ENCODE results near the gene OR2T2.

DNA sequence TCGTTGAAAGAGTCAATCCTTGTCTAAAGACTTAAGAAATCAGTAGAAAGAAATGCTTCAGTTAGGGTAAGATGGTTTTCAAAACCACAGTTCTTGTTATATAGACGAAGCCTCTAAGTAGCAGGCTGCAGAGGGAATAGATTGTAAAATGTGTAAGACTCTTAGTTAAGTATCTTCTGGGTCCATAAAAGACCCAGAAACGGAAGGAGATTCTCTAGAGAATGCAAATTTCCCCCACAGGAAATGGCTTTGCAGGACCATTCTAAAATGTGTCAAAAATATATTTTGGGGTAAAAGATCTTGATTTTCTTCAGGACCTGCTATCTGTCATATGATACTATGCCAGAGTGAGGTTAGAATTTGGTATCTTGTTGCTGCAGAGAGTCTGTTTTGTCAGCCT is 29.2 kb upstream of the OR2T2 start:
- TF ChIP-seq, protein P1, sequence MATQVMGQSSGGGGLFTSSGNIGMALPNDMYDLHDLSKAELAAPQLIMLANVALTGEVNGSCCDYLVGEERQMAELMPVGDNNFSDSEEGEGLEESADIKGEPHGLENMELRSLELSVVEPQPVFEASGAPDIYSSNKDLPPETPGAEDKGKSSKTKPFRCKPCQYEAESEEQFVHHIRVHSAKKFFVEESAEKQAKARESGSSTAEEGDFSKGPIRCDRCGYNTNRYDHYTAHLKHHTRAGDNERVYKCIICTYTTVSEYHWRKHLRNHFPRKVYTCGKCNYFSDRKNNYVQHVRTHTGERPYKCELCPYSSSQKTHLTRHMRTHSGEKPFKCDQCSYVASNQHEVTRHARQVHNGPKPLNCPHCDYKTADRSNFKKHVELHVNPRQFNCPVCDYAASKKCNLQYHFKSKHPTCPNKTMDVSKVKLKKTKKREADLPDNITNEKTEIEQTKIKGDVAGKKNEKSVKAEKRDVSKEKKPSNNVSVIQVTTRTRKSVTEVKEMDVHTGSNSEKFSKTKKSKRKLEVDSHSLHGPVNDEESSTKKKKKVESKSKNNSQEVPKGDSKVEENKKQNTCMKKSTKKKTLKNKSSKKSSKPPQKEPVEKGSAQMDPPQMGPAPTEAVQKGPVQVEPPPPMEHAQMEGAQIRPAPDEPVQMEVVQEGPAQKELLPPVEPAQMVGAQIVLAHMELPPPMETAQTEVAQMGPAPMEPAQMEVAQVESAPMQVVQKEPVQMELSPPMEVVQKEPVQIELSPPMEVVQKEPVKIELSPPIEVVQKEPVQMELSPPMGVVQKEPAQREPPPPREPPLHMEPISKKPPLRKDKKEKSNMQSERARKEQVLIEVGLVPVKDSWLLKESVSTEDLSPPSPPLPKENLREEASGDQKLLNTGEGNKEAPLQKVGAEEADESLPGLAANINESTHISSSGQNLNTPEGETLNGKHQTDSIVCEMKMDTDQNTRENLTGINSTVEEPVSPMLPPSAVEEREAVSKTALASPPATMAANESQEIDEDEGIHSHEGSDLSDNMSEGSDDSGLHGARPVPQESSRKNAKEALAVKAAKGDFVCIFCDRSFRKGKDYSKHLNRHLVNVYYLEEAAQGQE (IDR thresholded peaks at IDR 0.05; ENCODE audit: unreplicated experiment) = no peak
- TF ChIP-seq JUNB (IDR thresholded peaks at IDR 0.05; ENCODE audit: unreplicated experiment) = no peak
- no peak for TF ChIP-seq CTCF (conservative IDR thresholded peaks at IDR 0.05; ENCODE audit: low read depth in 2 of 2)
- TF ChIP-seq EZH2 (IDR thresholded peaks at IDR 0.05; ENCODE audit: low read depth, unreplicated experiment) = no peak
- no peak for TF ChIP-seq POLR2AphosphoS5 (IDR thresholded peaks at IDR 0.05; ENCODE audit: low read depth)
- TF ChIP-seq CREB1 (CRISPR knock-in tag; IDR thresholded peaks at IDR 0.05; ENCODE audit: low read depth) = no peak
- TF ChIP-seq EZH2phosphoT487 (IDR thresholded peaks at IDR 0.05; ENCODE audit: unreplicated experiment) = no peak
- TF ChIP-seq ZNF114 (CRISPR knock-in tag; IDR thresholded peaks at IDR 0.05) = no peak
- TF ChIP-seq ZNF331 (CRISPR knock-in tag; IDR thresholded peaks at IDR 0.05; ENCODE audit: low read depth) = no peak
- TF ChIP-seq, protein P2, sequence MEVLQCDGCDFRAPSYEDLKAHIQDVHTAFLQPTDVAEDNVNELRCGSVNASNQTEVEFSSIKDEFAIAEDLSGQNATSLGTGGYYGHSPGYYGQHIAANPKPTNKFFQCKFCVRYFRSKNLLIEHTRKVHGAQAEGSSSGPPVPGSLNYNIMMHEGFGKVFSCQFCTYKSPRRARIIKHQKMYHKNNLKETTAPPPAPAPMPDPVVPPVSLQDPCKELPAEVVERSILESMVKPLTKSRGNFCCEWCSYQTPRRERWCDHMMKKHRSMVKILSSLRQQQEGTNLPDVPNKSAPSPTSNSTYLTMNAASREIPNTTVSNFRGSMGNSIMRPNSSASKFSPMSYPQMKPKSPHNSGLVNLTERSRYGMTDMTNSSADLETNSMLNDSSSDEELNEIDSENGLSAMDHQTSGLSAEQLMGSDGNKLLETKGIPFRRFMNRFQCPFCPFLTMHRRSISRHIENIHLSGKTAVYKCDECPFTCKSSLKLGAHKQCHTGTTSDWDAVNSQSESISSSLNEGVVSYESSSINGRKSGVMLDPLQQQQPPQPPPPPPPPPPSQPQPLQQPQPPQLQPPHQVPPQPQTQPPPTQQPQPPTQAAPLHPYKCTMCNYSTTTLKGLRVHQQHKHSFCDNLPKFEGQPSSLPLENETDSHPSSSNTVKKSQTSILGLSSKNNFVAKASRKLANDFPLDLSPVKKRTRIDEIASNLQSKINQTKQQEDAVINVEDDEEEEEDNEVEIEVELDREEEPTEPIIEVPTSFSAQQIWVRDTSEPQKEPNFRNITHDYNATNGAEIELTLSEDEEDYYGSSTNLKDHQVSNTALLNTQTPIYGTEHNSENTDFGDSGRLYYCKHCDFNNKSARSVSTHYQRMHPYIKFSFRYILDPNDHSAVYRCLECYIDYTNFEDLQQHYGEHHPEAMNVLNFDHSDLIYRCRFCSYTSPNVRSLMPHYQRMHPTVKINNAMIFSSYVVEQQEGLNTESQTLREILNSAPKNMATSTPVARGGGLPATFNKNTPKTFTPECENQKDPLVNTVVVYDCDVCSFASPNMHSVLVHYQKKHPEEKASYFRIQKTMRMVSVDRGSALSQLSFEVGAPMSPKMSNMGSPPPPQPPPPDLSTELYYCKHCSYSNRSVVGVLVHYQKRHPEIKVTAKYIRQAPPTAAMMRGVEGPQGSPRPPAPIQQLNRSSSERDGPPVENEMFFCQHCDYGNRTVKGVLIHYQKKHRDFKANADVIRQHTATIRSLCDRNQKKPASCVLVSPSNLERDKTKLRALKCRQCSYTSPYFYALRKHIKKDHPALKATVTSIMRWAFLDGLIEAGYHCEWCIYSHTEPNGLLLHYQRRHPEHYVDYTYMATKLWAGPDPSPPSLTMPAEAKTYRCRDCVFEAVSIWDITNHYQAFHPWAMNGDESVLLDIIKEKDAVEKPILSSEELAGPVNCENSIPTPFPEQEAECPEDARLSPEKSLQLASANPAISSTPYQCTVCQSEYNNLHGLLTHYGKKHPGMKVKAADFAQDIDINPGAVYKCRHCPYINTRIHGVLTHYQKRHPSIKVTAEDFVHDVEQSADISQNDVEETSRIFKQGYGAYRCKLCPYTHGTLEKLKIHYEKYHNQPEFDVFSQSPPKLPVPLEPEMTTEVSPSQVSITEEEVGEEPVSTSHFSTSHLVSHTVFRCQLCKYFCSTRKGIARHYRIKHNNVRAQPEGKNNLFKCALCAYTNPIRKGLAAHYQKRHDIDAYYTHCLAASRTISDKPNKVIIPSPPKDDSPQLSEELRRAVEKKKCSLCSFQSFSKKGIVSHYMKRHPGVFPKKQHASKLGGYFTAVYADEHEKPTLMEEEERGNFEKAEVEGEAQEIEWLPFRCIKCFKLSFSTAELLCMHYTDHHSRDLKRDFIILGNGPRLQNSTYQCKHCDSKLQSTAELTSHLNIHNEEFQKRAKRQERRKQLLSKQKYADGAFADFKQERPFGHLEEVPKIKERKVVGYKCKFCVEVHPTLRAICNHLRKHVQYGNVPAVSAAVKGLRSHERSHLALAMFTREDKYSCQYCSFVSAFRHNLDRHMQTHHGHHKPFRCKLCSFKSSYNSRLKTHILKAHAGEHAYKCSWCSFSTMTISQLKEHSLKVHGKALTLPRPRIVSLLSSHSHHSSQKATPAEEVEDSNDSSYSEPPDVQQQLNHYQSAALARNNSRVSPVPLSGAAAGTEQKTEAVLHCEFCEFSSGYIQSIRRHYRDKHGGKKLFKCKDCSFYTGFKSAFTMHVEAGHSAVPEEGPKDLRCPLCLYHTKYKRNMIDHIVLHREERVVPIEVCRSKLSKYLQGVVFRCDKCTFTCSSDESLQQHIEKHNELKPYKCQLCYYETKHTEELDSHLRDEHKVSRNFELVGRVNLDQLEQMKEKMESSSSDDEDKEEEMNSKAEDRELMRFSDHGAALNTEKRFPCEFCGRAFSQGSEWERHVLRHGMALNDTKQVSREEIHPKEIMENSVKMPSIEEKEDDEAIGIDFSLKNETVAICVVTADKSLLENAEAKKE (CRISPR knock-in tag; IDR thresholded peaks at IDR 0.05) = no peak
- no peak for TF ChIP-seq STAT1 (IDR thresholded peaks at IDR 0.05; ENCODE audit: unreplicated experiment)
